ENCODE measurements around the gene ATXN1.

GRCh38 chr6:16754274-16754673 lies 7.0 kb downstream of the ATXN1 start:
- TF ChIP-seq CTCF (IDR thresholded peaks at IDR 0.05; ENCODE audit: low read depth, low read length), result no peak
- TF ChIP-seq EZH2phosphoT487 (IDR thresholded peaks at IDR 0.05; ENCODE audit: low read depth), result no peak
